ENCODE data around the gene YTHDC1.
"Not testable (repeated sequence)": the region's sequence is repeated elsewhere in the genome, so short reads cannot be mapped to it uniquely, and the experiment has no call there.

Gene YTHDC1

DNA sequence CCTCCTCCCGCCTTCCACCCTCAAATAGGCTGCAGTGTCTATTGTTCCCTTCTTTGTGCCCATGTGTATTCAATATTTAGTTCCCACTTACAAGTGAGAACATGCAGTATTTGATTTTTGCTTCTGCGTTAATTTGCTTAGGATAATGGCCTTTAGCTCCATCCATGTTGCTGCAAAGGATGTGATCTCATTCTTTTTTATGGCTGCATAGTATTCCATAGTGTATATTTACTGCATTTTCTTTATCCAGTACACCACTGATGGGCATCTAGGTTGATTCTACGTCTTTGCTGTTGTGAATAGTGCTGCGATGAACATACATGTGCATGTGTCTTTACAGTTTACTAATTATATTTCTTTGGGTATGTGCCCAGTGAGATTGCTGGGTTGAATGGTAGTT lies 52.8 kb downstream of the YTHDC1 start:
- in situ Hi-C loops (cut with HindIII; ENCODE audit: low sequenced_read_pairs) = no loop called here

DNA sequence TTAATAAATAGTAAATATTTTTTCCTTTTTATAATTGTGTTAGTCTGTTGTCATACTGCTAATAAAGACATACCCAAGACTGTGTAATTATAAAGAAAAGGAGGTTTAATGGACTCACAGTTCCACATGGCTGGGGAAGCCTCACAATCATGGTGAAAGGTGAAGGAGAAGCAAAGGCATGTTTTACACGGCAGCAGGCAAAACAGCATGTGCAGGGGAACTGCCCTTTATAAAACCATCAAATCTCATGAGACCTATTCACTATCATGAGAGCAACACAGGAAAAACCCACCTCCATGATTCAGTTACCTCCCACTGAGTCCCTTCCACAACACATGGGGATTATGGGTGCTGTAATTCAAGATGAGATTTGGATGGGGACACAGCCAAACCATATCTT lies 58.6 kb downstream of the YTHDC1 start:
- in situ Hi-C loops (cut with HindIII; ENCODE audit: low sequenced_read_pairs) = no loop called here

DNA sequence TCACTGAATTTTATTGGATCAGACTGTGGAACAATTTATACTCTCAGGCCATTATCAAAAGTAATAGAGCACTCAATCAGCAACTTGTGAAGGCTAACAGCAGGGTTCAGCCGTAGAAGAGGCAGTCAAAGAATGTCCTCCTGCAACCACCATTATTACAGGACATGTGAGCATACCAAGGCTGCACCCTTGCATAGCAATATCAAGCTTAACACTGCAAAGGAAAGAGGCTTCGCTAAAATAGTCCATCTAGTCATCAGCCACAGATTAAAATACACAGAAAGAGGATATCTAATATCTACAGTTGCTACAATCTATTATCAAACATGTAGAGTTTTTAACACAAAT lies 61.5 kb downstream of the YTHDC1 start:
- in situ Hi-C loops (cut with HindIII; ENCODE audit: low sequenced_read_pairs) = no loop called here

DNA sequence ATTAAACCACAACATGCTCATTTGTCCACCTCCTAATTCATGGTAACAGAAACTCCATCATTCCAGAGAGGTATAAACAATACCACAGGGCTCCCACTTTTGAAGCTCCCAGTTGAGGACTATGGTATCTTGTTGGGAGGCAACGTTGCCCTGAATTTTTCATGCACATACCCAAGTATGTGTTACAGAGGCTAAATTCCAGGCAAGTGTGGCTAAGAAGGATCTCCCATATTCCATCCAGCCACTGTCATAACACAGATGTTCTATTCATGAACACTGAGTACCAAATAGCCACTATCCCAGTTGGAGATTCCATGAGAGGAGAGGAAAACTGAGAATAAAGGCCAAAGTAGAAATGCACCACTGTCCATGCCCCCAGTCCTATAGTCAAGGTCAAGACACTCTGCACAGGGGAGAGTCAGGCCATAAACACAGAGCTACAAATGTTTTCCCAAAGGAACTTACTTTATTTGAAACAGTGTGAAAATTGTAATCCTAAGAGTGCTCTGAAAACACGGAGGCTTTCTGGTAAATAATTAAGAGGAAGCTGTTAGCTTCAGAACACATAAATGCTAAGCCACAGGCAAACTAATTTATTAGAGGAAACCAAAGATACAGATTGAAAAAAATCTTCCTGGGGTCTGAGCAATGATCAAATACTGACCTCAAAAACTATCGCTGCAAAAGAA lies 62.0 kb downstream of the YTHDC1 start:
- in situ Hi-C loops (cut with HindIII; ENCODE audit: low sequenced_read_pairs) = no loop called here

DNA sequence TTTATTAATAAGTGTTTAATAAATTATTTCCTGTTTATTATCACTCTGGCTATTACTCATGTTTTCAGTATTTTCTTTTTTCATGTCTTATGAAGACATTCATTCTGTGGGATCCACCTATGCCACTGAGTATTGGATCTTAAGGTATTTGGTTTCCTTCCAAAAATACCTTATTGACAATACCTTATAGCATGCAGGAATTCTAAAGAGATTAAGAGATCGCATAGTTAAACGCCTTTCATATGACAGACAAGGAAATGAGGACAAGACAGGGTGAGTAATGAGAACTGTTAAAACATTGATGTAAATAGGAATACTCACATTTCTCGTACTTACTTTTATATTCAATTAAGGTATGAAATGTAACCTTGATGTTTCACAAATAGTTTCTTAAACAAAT lies 66.2 kb downstream of the YTHDC1 start:
- in situ Hi-C loops (cut with HindIII; ENCODE audit: low sequenced_read_pairs) = no loop called here

DNA sequence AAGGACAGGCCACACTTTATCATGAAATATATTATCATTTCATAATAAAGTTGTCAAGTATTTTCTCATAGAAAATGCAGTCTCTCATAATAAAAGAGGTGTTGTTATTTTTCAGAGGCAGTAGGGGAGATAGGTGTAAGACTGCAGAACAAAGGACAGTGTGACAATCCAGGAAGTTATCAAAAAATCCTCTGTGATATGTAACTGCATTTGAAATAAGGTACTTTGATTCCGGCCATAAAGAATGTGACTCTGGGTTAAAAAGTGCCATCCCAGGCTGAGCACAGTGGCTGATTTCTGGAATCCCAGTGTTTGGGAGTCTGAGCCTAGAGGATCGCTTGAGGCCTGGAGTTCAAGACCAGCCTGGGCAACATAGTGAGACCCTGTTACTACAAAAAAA lies 66.8 kb downstream of the YTHDC1 start:
- in situ Hi-C loops (cut with HindIII; ENCODE audit: low sequenced_read_pairs) = no loop called here

DNA sequence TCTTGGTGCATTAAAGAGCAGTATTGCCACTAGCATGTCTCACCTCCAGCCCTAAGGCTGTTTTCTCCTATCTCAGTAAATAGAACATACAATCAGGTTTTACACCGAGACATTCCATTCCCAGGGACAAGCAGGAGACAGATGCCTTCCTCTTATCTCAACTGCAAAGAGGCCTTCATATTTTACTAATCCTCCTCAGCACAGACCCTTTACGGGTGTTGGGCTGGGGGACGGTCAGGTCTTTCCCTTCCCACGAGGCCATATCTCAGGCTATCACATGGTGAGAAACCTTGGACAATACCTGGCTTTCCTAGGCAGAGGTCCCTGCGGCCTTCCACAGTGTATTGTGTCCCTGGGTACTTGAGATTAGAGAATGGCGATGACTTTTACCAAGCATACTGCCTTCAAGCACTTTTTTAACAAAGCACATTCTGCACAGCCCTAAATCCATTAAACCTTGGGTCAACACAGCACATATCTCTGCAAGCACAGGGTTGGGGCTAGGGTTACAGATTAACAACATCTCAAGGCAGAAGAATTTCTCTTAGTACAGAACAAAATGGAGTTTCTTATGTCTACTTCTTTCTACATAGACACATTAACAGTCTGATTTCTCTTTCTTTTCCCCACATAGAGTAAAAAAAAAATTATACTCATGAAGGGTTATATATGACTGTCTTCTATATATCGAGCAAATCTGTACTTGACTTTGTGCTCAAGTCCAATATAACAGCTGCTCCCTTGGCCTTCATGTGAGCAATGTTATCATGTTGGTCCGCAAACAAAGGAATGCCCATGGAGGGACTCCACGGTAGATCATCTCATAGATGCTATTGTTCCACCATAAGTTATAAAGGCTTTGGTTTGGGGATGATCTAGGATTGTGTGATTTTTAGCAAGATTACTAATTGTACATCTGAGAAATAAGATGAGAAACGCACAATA lies 67.8 kb downstream of the YTHDC1 start:
- in situ Hi-C loops (cut with HindIII; ENCODE audit: low sequenced_read_pairs) = not testable (repeated sequence)

DNA sequence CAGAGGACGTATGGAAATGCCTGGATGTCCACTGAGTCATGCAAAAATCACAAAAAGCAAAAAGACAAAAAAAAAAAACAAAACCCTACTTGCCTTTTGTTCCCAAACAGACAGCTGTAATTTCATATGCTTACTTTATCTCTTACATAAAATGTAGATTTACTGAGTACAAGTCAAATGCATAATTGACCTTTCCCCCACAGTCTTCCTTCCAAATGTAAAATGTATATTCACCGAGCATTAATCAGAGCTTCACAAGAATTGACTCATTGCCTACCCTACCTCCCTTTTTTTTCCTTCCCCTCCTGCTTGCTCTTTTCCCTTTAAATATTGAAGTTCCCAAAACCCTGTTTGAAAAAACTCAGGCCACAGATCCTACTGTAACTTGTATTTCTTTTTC lies 71.9 kb downstream of the YTHDC1 start:
- in situ Hi-C loops (cut with HindIII; ENCODE audit: low sequenced_read_pairs) = no loop called here

DNA sequence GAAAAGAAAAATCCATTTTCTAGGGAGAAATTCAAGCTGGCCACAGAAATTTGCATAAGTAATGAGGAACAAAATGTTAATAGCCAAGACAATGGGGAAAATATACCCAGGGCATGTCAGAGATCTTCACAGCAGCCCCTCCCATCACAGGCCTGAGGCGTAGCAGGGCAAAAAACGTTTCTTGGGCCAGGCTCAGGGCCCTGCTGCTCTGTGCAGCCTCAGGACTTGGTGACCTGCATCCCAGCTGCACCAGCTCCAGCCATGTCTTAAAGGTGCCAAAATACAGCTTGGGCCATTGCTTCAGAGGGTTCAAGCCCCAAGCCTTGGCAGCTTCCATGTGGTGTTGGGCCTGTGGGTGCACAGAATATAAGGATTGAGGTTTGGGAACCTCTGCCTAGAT lies 72.3 kb downstream of the YTHDC1 start:
- in situ Hi-C loops (cut with HindIII; ENCODE audit: low sequenced_read_pairs) = no loop called here

DNA sequence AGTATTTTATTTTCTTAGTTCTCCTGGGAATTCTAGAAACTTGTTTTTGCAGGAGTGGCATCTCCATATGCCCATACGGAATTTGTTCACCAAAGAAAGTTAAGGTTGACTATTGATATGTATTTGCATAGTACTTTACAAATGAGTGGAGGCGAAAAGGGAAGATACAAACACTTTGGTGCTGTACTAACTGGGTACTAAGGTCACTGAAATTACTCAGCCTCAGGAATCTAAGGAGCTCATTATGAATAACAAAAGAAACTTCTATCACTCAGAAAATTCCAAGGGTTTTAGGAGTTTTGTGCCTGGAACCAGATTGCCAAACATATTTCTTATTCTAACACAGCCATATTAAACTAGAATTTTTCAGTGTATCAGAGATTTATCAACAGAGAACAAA lies 77.0 kb downstream of the YTHDC1 start:
- in situ Hi-C loops (cut with HindIII; ENCODE audit: low sequenced_read_pairs) = no loop called here

DNA sequence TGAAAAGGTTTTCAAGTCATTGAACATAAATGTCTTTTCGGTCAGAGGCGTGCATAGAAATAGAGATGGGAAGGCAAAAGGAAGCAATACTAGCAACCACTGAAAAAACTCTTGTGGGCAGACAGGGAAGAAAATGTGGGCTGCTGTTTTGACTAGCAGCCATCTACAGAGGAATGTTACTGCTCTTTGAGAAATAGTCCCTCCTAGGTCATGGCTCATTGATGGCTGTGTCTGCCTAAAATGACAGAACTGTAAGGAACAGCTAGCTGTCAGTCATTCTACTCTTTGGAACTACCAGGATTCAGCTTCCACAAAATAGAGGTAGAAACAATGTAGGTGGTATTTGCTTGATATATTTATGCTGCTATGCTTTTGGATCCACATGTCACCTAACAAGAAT lies 77.5 kb downstream of the YTHDC1 start:
- in situ Hi-C loops (cut with HindIII; ENCODE audit: low sequenced_read_pairs) = no loop called here

DNA sequence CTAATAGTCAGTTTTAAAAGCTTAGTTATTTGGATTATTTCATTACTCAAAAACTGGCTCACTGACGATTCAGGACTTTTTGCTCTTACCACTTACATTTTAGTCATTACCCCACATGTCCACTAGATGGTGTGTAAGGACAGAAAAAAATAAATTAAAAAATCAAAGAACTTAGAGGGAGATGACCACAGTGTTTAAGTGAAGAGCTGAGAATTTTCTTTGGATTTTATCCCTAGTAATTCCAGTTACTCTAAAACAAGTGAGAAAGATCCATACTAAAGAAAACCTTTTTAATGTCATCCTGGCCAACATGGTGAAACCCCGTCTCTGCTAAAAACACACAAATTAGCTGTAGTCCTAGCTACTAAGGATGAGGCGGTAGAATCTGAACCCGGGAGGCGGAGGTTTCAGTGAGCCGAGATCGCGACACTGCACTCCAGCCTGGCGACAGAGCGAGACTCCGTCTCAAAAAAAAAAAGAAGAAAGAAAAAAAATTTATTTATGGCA lies 78.0 kb downstream of the YTHDC1 start:
- in situ Hi-C loops (cut with HindIII; ENCODE audit: low sequenced_read_pairs) = no loop called here

DNA sequence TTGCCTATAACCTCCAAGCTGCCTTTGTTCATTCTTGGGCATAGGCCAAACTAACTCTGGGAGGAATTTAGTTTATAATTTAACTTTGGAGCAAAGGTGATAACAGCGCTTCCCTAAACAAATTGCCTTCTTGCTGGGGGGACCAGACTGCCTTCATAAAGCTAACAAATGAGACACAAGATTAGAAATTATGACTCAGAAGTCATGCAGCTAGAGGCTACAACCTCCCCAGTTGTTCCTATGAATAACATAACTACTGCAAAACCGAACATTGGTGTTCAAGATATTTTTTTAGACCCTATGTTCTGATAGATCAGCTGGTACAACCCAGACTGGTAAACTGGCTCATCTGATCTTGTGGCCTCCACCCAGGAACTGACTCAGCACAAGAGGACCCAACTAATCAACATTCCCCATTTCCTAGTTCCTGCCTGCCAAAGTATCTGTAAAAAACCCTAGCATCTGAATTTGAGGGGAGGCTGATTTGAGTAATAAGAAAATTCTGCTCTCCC lies 82.4 kb downstream of the YTHDC1 start:
- in situ Hi-C loops (cut with HindIII; ENCODE audit: low sequenced_read_pairs) = no loop called here

DNA sequence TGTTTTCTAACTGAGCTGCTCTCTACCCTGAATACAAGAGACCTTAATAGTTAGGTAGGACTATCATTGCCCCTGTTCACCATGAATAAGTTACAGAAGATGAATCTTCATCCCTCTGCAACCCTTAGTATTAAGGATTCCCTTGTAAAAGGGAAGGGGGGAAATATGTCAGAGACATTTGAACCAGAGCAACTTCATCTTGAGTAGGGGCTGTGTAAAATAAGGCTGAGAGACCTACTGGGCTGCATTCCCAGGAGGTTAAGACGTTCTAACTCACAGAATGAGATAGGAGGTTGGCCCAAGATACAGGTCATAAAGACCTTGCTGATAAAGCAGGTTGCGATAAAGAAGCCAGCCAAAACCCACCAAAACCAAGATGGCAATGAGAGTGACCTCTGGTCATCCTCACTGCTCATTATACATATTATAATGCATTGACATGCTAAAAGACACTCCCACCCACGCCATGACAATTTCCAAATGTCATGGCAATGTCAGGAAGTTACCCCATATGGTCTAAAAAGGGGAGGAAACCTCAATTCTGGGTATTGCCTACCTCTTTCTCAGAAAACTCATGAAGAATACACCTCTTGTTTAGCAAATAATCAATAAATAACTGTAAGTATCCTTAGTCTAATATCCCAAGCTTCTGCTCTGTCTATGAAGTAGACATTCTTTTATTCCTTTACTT lies 84.9 kb downstream of the YTHDC1 start:
- in situ Hi-C loops (cut with HindIII; ENCODE audit: low sequenced_read_pairs) = no loop called here

All from endothelial cell of hepatic sinusoid (primary cell).